ENCODE results near the gene CEMIP2.

DNA sequence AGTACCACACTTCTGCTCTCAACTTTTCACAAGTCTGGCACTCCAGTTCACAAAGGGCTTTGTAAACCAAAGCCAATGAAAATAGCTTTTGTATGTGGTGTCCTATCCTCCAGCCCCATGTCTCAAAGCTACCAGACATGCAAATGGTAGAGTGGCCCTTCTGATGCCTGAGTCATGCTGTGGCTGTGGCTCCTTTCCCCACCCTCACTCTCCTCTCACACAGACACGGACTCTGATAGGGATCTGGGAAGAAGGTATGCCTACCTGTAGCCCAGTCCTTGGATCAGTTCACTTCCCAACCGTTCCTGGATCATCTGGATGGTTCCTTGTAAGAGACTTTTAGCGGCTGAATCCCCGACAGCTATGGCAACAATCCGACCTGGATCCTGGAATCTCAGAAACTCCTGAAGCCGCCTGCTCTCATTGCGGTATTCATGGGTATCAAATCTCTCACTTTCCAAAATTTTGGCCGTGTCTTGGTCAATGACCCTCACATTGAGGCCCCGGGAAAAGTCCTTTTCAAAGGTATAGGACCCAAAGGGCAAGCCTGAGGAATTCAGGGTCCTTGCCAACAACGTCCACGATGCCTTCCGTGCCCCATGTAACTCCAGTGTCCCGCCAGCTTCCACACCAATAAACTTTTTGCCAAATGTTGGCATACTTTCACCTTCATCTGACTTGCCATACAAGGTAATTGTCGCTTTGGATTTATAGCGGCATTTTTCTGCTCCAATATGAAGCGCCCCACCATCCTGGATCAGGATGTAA lies 23.4 kb downstream of the CEMIP2 start:
- TF ChIP-seq, protein P1, sequence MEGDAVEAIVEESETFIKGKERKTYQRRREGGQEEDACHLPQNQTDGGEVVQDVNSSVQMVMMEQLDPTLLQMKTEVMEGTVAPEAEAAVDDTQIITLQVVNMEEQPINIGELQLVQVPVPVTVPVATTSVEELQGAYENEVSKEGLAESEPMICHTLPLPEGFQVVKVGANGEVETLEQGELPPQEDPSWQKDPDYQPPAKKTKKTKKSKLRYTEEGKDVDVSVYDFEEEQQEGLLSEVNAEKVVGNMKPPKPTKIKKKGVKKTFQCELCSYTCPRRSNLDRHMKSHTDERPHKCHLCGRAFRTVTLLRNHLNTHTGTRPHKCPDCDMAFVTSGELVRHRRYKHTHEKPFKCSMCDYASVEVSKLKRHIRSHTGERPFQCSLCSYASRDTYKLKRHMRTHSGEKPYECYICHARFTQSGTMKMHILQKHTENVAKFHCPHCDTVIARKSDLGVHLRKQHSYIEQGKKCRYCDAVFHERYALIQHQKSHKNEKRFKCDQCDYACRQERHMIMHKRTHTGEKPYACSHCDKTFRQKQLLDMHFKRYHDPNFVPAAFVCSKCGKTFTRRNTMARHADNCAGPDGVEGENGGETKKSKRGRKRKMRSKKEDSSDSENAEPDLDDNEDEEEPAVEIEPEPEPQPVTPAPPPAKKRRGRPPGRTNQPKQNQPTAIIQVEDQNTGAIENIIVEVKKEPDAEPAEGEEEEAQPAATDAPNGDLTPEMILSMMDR (IDR thresholded peaks at IDR 0.05) = no peak
- no peak for TF ChIP-seq MXI1 (IDR thresholded peaks at IDR 0.05; ENCODE audit: low read depth, low read length)
- TF ChIP-seq, protein P2, sequence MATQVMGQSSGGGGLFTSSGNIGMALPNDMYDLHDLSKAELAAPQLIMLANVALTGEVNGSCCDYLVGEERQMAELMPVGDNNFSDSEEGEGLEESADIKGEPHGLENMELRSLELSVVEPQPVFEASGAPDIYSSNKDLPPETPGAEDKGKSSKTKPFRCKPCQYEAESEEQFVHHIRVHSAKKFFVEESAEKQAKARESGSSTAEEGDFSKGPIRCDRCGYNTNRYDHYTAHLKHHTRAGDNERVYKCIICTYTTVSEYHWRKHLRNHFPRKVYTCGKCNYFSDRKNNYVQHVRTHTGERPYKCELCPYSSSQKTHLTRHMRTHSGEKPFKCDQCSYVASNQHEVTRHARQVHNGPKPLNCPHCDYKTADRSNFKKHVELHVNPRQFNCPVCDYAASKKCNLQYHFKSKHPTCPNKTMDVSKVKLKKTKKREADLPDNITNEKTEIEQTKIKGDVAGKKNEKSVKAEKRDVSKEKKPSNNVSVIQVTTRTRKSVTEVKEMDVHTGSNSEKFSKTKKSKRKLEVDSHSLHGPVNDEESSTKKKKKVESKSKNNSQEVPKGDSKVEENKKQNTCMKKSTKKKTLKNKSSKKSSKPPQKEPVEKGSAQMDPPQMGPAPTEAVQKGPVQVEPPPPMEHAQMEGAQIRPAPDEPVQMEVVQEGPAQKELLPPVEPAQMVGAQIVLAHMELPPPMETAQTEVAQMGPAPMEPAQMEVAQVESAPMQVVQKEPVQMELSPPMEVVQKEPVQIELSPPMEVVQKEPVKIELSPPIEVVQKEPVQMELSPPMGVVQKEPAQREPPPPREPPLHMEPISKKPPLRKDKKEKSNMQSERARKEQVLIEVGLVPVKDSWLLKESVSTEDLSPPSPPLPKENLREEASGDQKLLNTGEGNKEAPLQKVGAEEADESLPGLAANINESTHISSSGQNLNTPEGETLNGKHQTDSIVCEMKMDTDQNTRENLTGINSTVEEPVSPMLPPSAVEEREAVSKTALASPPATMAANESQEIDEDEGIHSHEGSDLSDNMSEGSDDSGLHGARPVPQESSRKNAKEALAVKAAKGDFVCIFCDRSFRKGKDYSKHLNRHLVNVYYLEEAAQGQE (IDR thresholded peaks at IDR 0.05; ENCODE audit: low read depth, low read length) = no peak
- no peak for TF ChIP-seq RCOR1 (IDR thresholded peaks at IDR 0.05; ENCODE audit: low read length)
- no peak for TF ChIP-seq ELF1 (IDR thresholded peaks at IDR 0.05)
- no peak for TF ChIP-seq POLR2AphosphoS5 (IDR thresholded peaks at IDR 0.05; ENCODE audit: low read depth, low read length)
- TF ChIP-seq SMC3 (IDR thresholded peaks at IDR 0.05; ENCODE audit: low read depth, low read length) = no peak
- TF ChIP-seq RFX5 (IDR thresholded peaks at IDR 0.05; ENCODE audit: low read length) = no peak
- TF ChIP-seq JUND (IDR thresholded peaks at IDR 0.05) = no peak
- TF ChIP-seq CHD2 (IDR thresholded peaks at IDR 0.05; ENCODE audit: low read length, partially characterized antibody) = no peak
- no peak for TF ChIP-seq YY1 (IDR thresholded peaks at IDR 0.05; ENCODE audit: low read depth)
- TF ChIP-seq, protein P3, sequence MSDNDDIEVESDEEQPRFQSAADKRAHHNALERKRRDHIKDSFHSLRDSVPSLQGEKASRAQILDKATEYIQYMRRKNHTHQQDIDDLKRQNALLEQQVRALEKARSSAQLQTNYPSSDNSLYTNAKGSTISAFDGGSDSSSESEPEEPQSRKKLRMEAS (IDR thresholded peaks at IDR 0.05; ENCODE audit: low read depth) = no peak
